K562 (cell line): ENCODE data around the gene ADAMTS14.

ENCODE experiments used
- CBX3 ChIP-seq, 2 experiments: IDR thresholded peaks; 1 replicate in 1 of 2; 2 replicates in 1 of 2; pipeline ENCODE4 v1.6.1; 2012; ENCODE audit warnings: inconsistent platforms in 2 of 2, low read length in 2 of 2, borderline replicate concordance in 1 of 2, control low read depth in 1 of 2
- CTCF ChIP-seq, 3 experiments: IDR thresholded peaks in 2 of 3; conservative IDR thresholded peaks in 1 of 3; 2 replicates each; pipeline ENCODE4 v1.5.1; 2011 to 2012; ENCODE audit warnings: low read length in 3 of 3, mild to moderate bottlenecking in 3 of 3, control low read depth in 2 of 3, improper control_type of control experiment in 1 of 3, inconsistent platforms in 1 of 3, low read depth in 1 of 3, mixed read lengths in 1 of 3, moderate library complexity in 1 of 3; ENCODE audit not compliant: insufficient read depth in 2 of 3
- EZH2 ChIP-seq: IDR thresholded peaks from 2 replicates; pipeline ENCODE4 v1.6.1; 2012; ENCODE audit warnings: low read depth, mild to moderate bottlenecking, inconsistent platforms, low read length, borderline replicate concordance
- FOXO4 ChIP-seq: fragments of 450-650 bp; formaldehyde crosslinking; IDR thresholded peaks from 2 replicates; pipeline ENCODE4 v1.4.0; 2020; ENCODE audit warnings: mild to moderate bottlenecking, moderate library complexity
- GTF2F1 ChIP-seq: IDR thresholded peaks from 2 replicates; pipeline ENCODE4 v1.6.1; 2011; ENCODE audit warnings: low read depth, low read length, improper control_type of control experiment
- POLR2A ChIP-seq: fragments of 450-650 bp; conservative IDR thresholded peaks from 2 replicates; pipeline ENCODE4 v1.6.1; 2016
- RFX5 ChIP-seq: IDR thresholded peaks from 2 replicates; pipeline ENCODE4 v1.6.1; 2011; ENCODE audit warnings: low read depth, mild to moderate bottlenecking, improper control_type of control experiment, low read length
- RNF2 ChIP-seq: sonication (generic); IDR thresholded peaks from 2 replicates; pipeline ENCODE4 v1.6.1; 2016
- SMARCE1 ChIP-seq: fragments of 450-650 bp; IDR thresholded peaks from 2 replicates; pipeline ENCODE4 v1.7.1; 2016; ENCODE audit warnings: mild to moderate bottlenecking
- YY1 ChIP-seq, 3 experiments: IDR thresholded peaks; 2 replicates each; pipeline ENCODE4 v1.6.1; 2011; ENCODE audit warnings: low read length in 2 of 3, mild to moderate bottlenecking in 2 of 3, moderate library complexity in 2 of 3, borderline replicate concordance in 1 of 3, control low read depth in 1 of 3, low read depth in 1 of 3; ENCODE audit not compliant: insufficient read depth in 3 of 3, insufficient replicate concordance in 2 of 3, control insufficient read depth in 1 of 3, insufficient read length in 1 of 3; ENCODE audit errors: extremely low read depth in 1 of 3
- ZBTB8A ChIP-seq: fragments of 450-650 bp; IDR thresholded peaks from 2 replicates; pipeline ENCODE4 v1.6.1; 2018; ENCODE audit warnings: mild to moderate bottlenecking, moderate library complexity; ENCODE audit not compliant: partially characterized antibody
- ZKSCAN8 ChIP-seq: fragments of 200-800 bp; sonication (Bioruptor generic); IDR thresholded peaks from 2 replicates; pipeline ENCODE4 v1.6.1; 2016; ENCODE audit warnings: missing genetic modification characterization, missing compliant biosample characterization
- ZNF23 ChIP-seq: fragments of 250-450 bp; sonication (Bioruptor Pico); IDR thresholded peaks from 2 replicates; pipeline ENCODE4 v1.4.0; 2020; ENCODE audit warnings: mild to moderate bottlenecking

- TF ChIP-seq CBX3 (IDR thresholded peaks at IDR 0.05; ENCODE audit: borderline replicate concordance in 1 of 2, low read length in 2 of 2): no peak
- no peak for TF ChIP-seq ZNF23
- no peak for TF ChIP-seq ZBTB8A
- TF ChIP-seq YY1 (IDR thresholded peaks at IDR 0.05; ENCODE audit: borderline replicate concordance in 1 of 3, control insufficient read depth in 1 of 3, extremely low read depth in 1 of 3, insufficient read depth in 3 of 3, insufficient read length in 1 of 3, insufficient replicate concordance in 2 of 3, low read depth in 1 of 3, low read length in 2 of 3): no peak
- TF ChIP-seq ZKSCAN8 (CRISPR knock-in tag): no peak
- TF ChIP-seq RNF2: no peak
- TF ChIP-seq POLR2A: no peak
- TF ChIP-seq GTF2F1: no peak
- no peak for TF ChIP-seq CTCF (IDR thresholded peaks at IDR 0.05 in 2 of 3, conservative IDR thresholded peaks at IDR 0.05 in 1 of 3; ENCODE audit: insufficient read depth in 2 of 3, low read depth in 1 of 3, low read length in 3 of 3)
- no peak for TF ChIP-seq SMARCE1
- TF ChIP-seq RFX5: no peak
- no peak for TF ChIP-seq EZH2
- TF ChIP-seq FOXO4 (CRISPR knock-in tag): no peak
These were observed 101.9 kb downstream of the ADAMTS14 start for GRCh38 chr10:70773965-70774809.
